H9 (cell line): ENCODE results near the gene CEP192. TPM values are rescaled to one million over a fixed set of nuclear protein-coding genes. Genes with fewer than 3 reads are reported as not detected.

Experiments used
- DNase-seq: peaks from one replicate; pipeline ENCODE4 v3.0.0-alpha.2; 2017
- H2AFZ ChIP-seq: one replicate; pipeline ENCODE4 v1.6.1; 2013; ENCODE audit warnings: mild to moderate bottlenecking, low read length, control low read depth, moderate library complexity
- H2AK5ac ChIP-seq: 2 replicates; pipeline ENCODE4 v1.6.1; 2013; ENCODE audit warnings: low read length, control low read depth, mixed read lengths; ENCODE audit not compliant: insufficient read length
- H2BK120ac ChIP-seq: one replicate; pipeline ENCODE4 v1.6.1; 2013; ENCODE audit warnings: low read depth, mild to moderate bottlenecking, low read length, control low read depth, inconsistent platforms; ENCODE audit not compliant: poor library complexity, severe bottlenecking
- H2BK12ac ChIP-seq: 2 replicates; pipeline ENCODE4 v1.6.1; 2013; ENCODE audit warnings: low read length, control low read depth, mixed read lengths, low read depth; ENCODE audit not compliant: insufficient read length
- H2BK15ac ChIP-seq: 2 replicates; pipeline ENCODE4 v1.6.1; 2013; ENCODE audit warnings: low read depth, low read length, control low read depth
- H2BK20ac ChIP-seq: one replicate; pipeline ENCODE4 v1.6.1; 2013; ENCODE audit warnings: low read depth, mild to moderate bottlenecking, low read length, control low read depth, inconsistent platforms; ENCODE audit not compliant: poor library complexity, severe bottlenecking
- H2BK5ac ChIP-seq: 2 replicates; pipeline ENCODE4 v1.6.1; 2013; ENCODE audit warnings: low read length, control low read depth, mixed read lengths; ENCODE audit not compliant: insufficient read length
- H3K14ac ChIP-seq: 2 replicates; pipeline ENCODE4 v1.6.1; 2013; ENCODE audit warnings: low read length, control low read depth; ENCODE audit not compliant: insufficient read depth
- H3K18ac ChIP-seq: 2 replicates; pipeline ENCODE4 v1.6.1; 2013; ENCODE audit warnings: low read depth, mild to moderate bottlenecking, mixed read lengths, low read length, control low read depth; ENCODE audit not compliant: insufficient read length
- H3K23ac ChIP-seq: 2 replicates; pipeline ENCODE4 v1.6.1; 2013; ENCODE audit warnings: low read length, control low read depth, mixed read lengths, low read depth; ENCODE audit not compliant: insufficient read length
- H3K23me2 ChIP-seq: 2 replicates; pipeline ENCODE4 v1.6.1; 2013; ENCODE audit warnings: low read depth, mild to moderate bottlenecking, mixed read lengths, low read length, control low read depth; ENCODE audit not compliant: insufficient read length, poor library complexity, severe bottlenecking
- H3K27ac ChIP-seq: 2 replicates; pipeline ENCODE4 v1.5.1; 2013; ENCODE audit warnings: low read length, control low read depth, mixed read lengths, low read depth; ENCODE audit not compliant: insufficient read length
- H3K27me3 ChIP-seq: 2 replicates; pipeline ENCODE4 v1.6.1; 2013; ENCODE audit warnings: low read length, control low read depth, inconsistent platforms; ENCODE audit not compliant: insufficient read depth
- H3K4ac ChIP-seq: 2 replicates; pipeline ENCODE4 v1.6.1; 2013; ENCODE audit warnings: low read depth, mild to moderate bottlenecking, control low read depth, inconsistent platforms, low read length, moderate library complexity
- H3K4me1 ChIP-seq: 2 replicates; pipeline ENCODE4 v1.6.1; 2013; ENCODE audit warnings: low read length, control low read depth, inconsistent platforms; ENCODE audit not compliant: insufficient read depth
- H3K4me2 ChIP-seq: 2 replicates; pipeline ENCODE4 v1.6.1; 2013; ENCODE audit warnings: low read length, control low read depth, mixed read lengths; ENCODE audit not compliant: insufficient read length, insufficient read depth
- H3K56ac ChIP-seq: 2 replicates; pipeline ENCODE4 v1.6.1; 2013; ENCODE audit warnings: low read depth, mild to moderate bottlenecking, mixed read lengths, low read length, control low read depth; ENCODE audit not compliant: insufficient read length
- H3K79me1 ChIP-seq: 2 replicates; pipeline ENCODE4 v1.6.1; 2013; ENCODE audit warnings: low read depth, mild to moderate bottlenecking, moderate library complexity, low read length, control low read depth, inconsistent platforms; ENCODE audit not compliant: insufficient read depth, poor library complexity, severe bottlenecking
- H3K79me2 ChIP-seq: 2 replicates; pipeline ENCODE4 v1.6.1; 2013; ENCODE audit warnings: low read length, control low read depth, inconsistent platforms; ENCODE audit not compliant: insufficient read depth
- H3K9ac ChIP-seq: 2 replicates; pipeline ENCODE4 v1.6.1; 2013; ENCODE audit warnings: low read length, control low read depth, mixed read lengths; ENCODE audit not compliant: insufficient read length; ENCODE audit errors: extremely low read depth
- H3K9me3 ChIP-seq: one replicate; pipeline ENCODE4 v1.6.1; 2013; ENCODE audit warnings: low read depth, low read length, inconsistent platforms; ENCODE audit not compliant: control insufficient read depth
- H3T11ph ChIP-seq: one replicate; pipeline ENCODE4 v1.6.1; 2013; ENCODE audit warnings: mild to moderate bottlenecking, low read length, control low read depth, inconsistent platforms
- H4K20me1 ChIP-seq: one replicate; pipeline ENCODE4 v1.6.1; 2013; ENCODE audit not compliant: control insufficient read depth, insufficient read length, insufficient read depth
- H4K5ac ChIP-seq: 2 replicates; pipeline ENCODE4 v1.6.1; 2013; ENCODE audit warnings: low read depth, mild to moderate bottlenecking, mixed read lengths, low read length, control low read depth; ENCODE audit not compliant: insufficient read length
- H4K8ac ChIP-seq: replicated peaks from 2 replicates; pipeline ENCODE4 v1.6.1; 2013; ENCODE audit warnings: low read length, control low read depth, mixed read lengths, low read depth; ENCODE audit not compliant: insufficient read length
- H4K91ac ChIP-seq: 2 replicates; pipeline ENCODE4 v1.6.1; 2013; ENCODE audit warnings: low read depth, mild to moderate bottlenecking, moderate library complexity, mixed read lengths, low read length, control low read depth; ENCODE audit not compliant: insufficient read length
- H3K27ac Mint-ChIP-seq, 3 experiments: 2 replicates in 2 of 3; 3 replicates in 1 of 3; pipeline ENCODE4 v1.8.0; 2020 to 2021; ENCODE audit warnings: mixed read lengths in 3 of 3, mild to moderate bottlenecking in 1 of 3, moderate library complexity in 1 of 3
- H3K27me3 Mint-ChIP-seq: 2 replicates; pipeline ENCODE4 v1.8.0; 2021; ENCODE audit warnings: low read depth, mild to moderate bottlenecking, moderate library complexity, mixed read lengths
- H3K36me3 Mint-ChIP-seq, 3 experiments: 2 replicates in 2 of 3; 3 replicates in 1 of 3; pipeline ENCODE4 v1.8.0; 2020 to 2021; ENCODE audit warnings: low read depth in 3 of 3, mixed read lengths in 3 of 3; ENCODE audit not compliant: insufficient read depth in 1 of 3
- H3K4me1 Mint-ChIP-seq, 2 experiments: 2 replicates each; pipeline ENCODE4 v1.8.0; 2020; ENCODE audit warnings: mixed read lengths in 2 of 2
- H3K4me3 Mint-ChIP-seq, 2 experiments: 2 replicates in 1 of 2; 3 replicates in 1 of 2; pipeline ENCODE4 v1.8.0; 2020 to 2021; ENCODE audit warnings: mild to moderate bottlenecking in 2 of 2, mixed read lengths in 2 of 2, moderate library complexity in 1 of 2
- H3K9me3 Mint-ChIP-seq, 2 experiments: 2 replicates in 1 of 2; 3 replicates in 1 of 2; pipeline ENCODE4 v1.8.0; 2020; ENCODE audit warnings: mild to moderate bottlenecking in 2 of 2, mixed read lengths in 2 of 2, moderate library complexity in 1 of 2
- WGBS: extraction: QIAGEN DNeasy Blood & Tissue Kit; methylation state at CpG from one replicate; pipeline ENCODE4 v1.1.7; 2013; ENCODE audit warnings: missing lambda C conversion rate, low lambda C conversion rate, mixed read lengths; ENCODE audit not compliant: insufficient read length; ENCODE audit errors: extremely low coverage; 5-methylcytosine and 5-hydroxymethylcytosine counted together
- total RNA-seq: library from RNA; stranded (reverse); gene quantifications from 2 replicates; pipeline ENCODE4 v1.2.1, GENCODE V29; 2021
- TF ChIP-seq, protein P1 (sequence below): fragments of 200-600 bp; sonication (generic); conservative IDR thresholded peaks from 3 replicates; pipeline ENCODE4 v1.8.0; 2021; ENCODE audit warnings: antibody characterized with exemption, mild to moderate bottlenecking

CEP192 gene
- total RNA-seq, 1 experiment from 2014 or later: 23.5 TPM

DNA sequence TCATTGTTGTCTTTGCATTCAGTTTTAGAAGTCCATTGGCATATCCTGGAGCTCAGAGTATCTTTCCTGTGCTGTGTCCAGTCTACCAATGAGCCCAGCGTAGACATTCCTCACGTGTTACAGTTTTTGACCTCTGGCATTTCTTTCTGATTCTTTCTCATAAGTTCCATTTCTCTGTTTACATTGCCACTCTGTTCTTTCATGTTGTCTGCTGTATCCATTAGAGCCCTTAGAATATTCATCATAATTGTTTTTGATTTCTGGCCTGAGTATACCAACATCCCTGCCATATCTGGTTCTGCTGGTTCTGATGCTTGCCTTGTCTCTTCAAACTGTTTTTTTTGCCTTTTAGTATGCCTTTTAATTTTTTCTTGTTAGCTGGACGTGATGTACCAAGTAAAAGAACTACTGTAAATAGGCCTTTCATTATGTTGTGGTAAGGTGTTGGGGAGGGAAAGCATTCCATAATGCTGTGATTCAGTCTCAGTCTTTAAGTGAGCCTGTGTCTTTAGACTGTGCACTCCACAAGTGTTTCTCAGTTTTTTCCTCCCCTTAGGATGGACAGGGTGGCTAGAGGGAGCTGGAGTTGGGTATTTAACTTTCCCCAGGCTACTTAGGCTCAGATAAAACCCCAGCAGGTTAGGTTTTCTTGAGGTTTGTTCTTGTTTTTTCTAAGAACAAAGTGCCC, 35.6 kb downstream of the CEP192 start:
- H3K4me3 Mint-ChIP-seq: no peak overlapping the region
- WGBS: no CpG with 5 or more reads among the region's 3 CpGs
- no peak overlapping the region for H4K91ac ChIP-seq
- no peak overlapping the region for H3K9ac ChIP-seq
- no peaks in the 10 kb centered on the region for H3K23me2 ChIP-seq
- H2AFZ ChIP-seq: no peak overlapping the region
- H2BK20ac ChIP-seq: no peak overlapping the region
- H3T11ph ChIP-seq: no peak overlapping the region
- no peak for DNase-seq
- H3K36me3 Mint-ChIP-seq: peaks cover 16 to 49% (median 41%) of the 10 kb centered on the region in 3 experiments
- no peak overlapping the region for H3K18ac ChIP-seq
- H3K4me1 ChIP-seq: no peaks in the 10 kb centered on the region
- no peak overlapping the region for H3K56ac ChIP-seq
- no peak overlapping the region; a peak in 1 of 7 replicates for H3K27ac Mint-ChIP-seq
- H3K14ac ChIP-seq: no peak overlapping the region
- H4K20me1 ChIP-seq: no peaks in the 10 kb centered on the region
- H2BK15ac ChIP-seq: no peak overlapping the region
- H3K27me3 ChIP-seq: no peaks in the 10 kb centered on the region
- no peak overlapping the region for H3K27ac ChIP-seq
- H3K9me3 ChIP-seq: no peaks in the 10 kb centered on the region
- no peaks in the 10 kb centered on the region for H3K79me2 ChIP-seq
- H3K4me1 Mint-ChIP-seq: no peaks in the 10 kb centered on the region
- H3K4ac ChIP-seq: no peak overlapping the region
- no peak overlapping the region for H3K4me2 ChIP-seq
- H2BK12ac ChIP-seq: no peak overlapping the region
- no peaks in the 10 kb centered on the region for H3K79me1 ChIP-seq
- no peak overlapping the region for H3K23ac ChIP-seq
- H4K5ac ChIP-seq: no peak overlapping the region
- H2BK120ac ChIP-seq: no peak overlapping the region
- no peaks in the 10 kb centered on the region; the same call in 1 of the 2 replicates for H3K27me3 Mint-ChIP-seq
- peaks cover 0 to 3% of the 10 kb centered on the region in 2 experiments; a peak in 1 of 5 replicates for H3K9me3 Mint-ChIP-seq
- no peak overlapping the region for H4K8ac ChIP-seq
- H2AK5ac ChIP-seq: no peak overlapping the region
- TF ChIP-seq, protein P1, sequence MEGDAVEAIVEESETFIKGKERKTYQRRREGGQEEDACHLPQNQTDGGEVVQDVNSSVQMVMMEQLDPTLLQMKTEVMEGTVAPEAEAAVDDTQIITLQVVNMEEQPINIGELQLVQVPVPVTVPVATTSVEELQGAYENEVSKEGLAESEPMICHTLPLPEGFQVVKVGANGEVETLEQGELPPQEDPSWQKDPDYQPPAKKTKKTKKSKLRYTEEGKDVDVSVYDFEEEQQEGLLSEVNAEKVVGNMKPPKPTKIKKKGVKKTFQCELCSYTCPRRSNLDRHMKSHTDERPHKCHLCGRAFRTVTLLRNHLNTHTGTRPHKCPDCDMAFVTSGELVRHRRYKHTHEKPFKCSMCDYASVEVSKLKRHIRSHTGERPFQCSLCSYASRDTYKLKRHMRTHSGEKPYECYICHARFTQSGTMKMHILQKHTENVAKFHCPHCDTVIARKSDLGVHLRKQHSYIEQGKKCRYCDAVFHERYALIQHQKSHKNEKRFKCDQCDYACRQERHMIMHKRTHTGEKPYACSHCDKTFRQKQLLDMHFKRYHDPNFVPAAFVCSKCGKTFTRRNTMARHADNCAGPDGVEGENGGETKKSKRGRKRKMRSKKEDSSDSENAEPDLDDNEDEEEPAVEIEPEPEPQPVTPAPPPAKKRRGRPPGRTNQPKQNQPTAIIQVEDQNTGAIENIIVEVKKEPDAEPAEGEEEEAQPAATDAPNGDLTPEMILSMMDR: no peak
- H2BK5ac ChIP-seq: no peak overlapping the region
